B cell (primary cell): ENCODE measurements around the gene C16orf54. TPM values are rescaled to one million over a fixed set of nuclear protein-coding genes. Genes with fewer than 3 reads are reported as not detected.

Experiments
- ATAC-seq: fragments of 200-7000 bp; cut with Tn5 transposase; one replicate; pipeline ENCODE4 v1.10.0; 2021; ENCODE audit warnings: low read depth, mild to moderate bottlenecking, moderate number of reproducible peaks, moderate library complexity
- CTCF ChIA-PET: fragments of 350-600 bp; sonication (Branson Sonifier 250); formaldehyde crosslinking; loops from one replicate; lab custom pipeline; 2021; ENCODE audit warnings: antibody characterized with exemption, inconsistent platforms; lab: Charles Lee
- POLR2A ChIA-PET: fragments of 350-600 bp; sonication (Branson Sonifier 250); formaldehyde crosslinking; loops from one replicate; lab custom pipeline; 2021; ENCODE audit warnings: antibody characterized with exemption; lab: Charles Lee
- DNase-seq: peaks from one replicate; pipeline ENCODE4 v3.0.0; 2013
- H2AFZ ChIP-seq: 2 replicates; pipeline ENCODE4 v1.6.1; 2012; ENCODE audit warnings: mild to moderate bottlenecking, low read depth, low read length; ENCODE audit not compliant: insufficient read depth, poor library complexity, severe bottlenecking
- H3K27ac ChIP-seq, 2 donors: 1 replicate in 1 of 2; 2 replicates in 1 of 2; pipeline ENCODE4 v1.5.1; 2012 to 2013; ENCODE audit warnings: low read length in 2 of 2, mild to moderate bottlenecking in 2 of 2, moderate library complexity in 1 of 2
- H3K27me3 ChIP-seq, 4 experiments: fragments of 200-600 bp in 1 of 4; sonication (generic) in 1 of 4; replicated peaks in 1 of 4; 1 replicate in 2 of 4; 2 replicates in 2 of 4; pipeline versions ENCODE4 v1.6.1 to v1.7.0; 2013 to 2016; ENCODE audit warnings: low read length in 3 of 4, mild to moderate bottlenecking in 2 of 4, mixed read lengths in 1 of 4, moderate library complexity in 1 of 4; ENCODE audit not compliant: insufficient read depth in 4 of 4, control insufficient read depth in 3 of 4; ENCODE audit errors: control extremely low read depth in 1 of 4
- H3K36me3 ChIP-seq, 2 experiments: replicated peaks in 1 of 2; 1 replicate in 1 of 2; 2 replicates in 1 of 2; pipeline versions ENCODE4 v1.6.1 to v1.7.1; 2013; ENCODE audit warnings: low read length in 1 of 2; ENCODE audit not compliant: insufficient read depth in 2 of 2, control insufficient read depth in 1 of 2; ENCODE audit errors: control extremely low read depth in 1 of 2, extremely low read depth in 1 of 2
- H3K4me1 ChIP-seq, 2 donors: fragments of 200-600 bp in 1 of 2; sonication (generic) in 1 of 2; 1 replicate in 1 of 2; 2 replicates in 1 of 2; pipeline versions ENCODE4 v1.5.1 to v1.6.1; 2013 to 2017; ENCODE audit warnings: low read length in 2 of 2; ENCODE audit not compliant: control insufficient read depth in 2 of 2, insufficient read depth in 2 of 2
- H3K4me2 ChIP-seq: replicated peaks from 2 replicates; pipeline ENCODE3; 2012; ENCODE audit warnings: mild to moderate bottlenecking, low read depth, low read length; ENCODE audit not compliant: poor library complexity, severe bottlenecking
- H3K4me3 ChIP-seq, 5 experiments: fragments of 200-600 bp in 1 of 5; sonication (generic) in 1 of 5; 1 replicate in 3 of 5; 2 replicates in 2 of 5; pipeline versions ENCODE4 v1.5.1 to v1.7.0; 2011 to 2016; ENCODE audit warnings: low read length in 4 of 5, mild to moderate bottlenecking in 4 of 5, low read depth in 2 of 5, control low read depth in 1 of 5, moderate library complexity in 1 of 5; ENCODE audit not compliant: insufficient read depth in 1 of 5; ENCODE audit errors: control extremely low read depth in 1 of 5, extremely low read depth in 1 of 5
- H3K79me2 ChIP-seq: fragments of 200-600 bp; sonication (generic); one replicate; pipeline ENCODE4 v1.6.0; 2016; ENCODE audit warnings: low read length; ENCODE audit not compliant: control insufficient read depth, insufficient read depth
- H3K9ac ChIP-seq: fragments of 200-600 bp; sonication (generic); 2 replicates; pipeline ENCODE4 v1.6.1; 2017; ENCODE audit warnings: mild to moderate bottlenecking, low read length, moderate library complexity
- H3K9me3 ChIP-seq, 3 donors: one replicate each; pipeline versions ENCODE4 v1.6.1 to v1.7.1; 2013; ENCODE audit warnings: low read length in 2 of 3; ENCODE audit not compliant: control insufficient read depth in 2 of 3, insufficient read depth in 1 of 3; ENCODE audit errors: control extremely low read depth in 1 of 3
- H4K20me1 ChIP-seq: 2 replicates; pipeline ENCODE4 v1.6.0; 2012; ENCODE audit warnings: mild to moderate bottlenecking, low read length; ENCODE audit not compliant: insufficient read depth, control insufficient read depth, poor library complexity, severe bottlenecking
- H3K27ac Mint-ChIP-seq: one replicate; pipeline ENCODE4 v1.8.0; 2021; ENCODE audit warnings: mixed read lengths
- H3K27me3 Mint-ChIP-seq: one replicate; pipeline ENCODE4 v1.8.0; 2021; ENCODE audit warnings: mixed read lengths
- H3K4me1 Mint-ChIP-seq: one replicate; pipeline ENCODE4 v1.8.0; 2021; ENCODE audit warnings: mixed read lengths
- H3K4me3 Mint-ChIP-seq: one replicate; pipeline ENCODE4 v1.8.0; 2021; ENCODE audit warnings: mixed read lengths
- H3K9me3 Mint-ChIP-seq: one replicate; pipeline ENCODE4 v1.8.0; 2022; ENCODE audit warnings: mixed read lengths; ENCODE audit not compliant: insufficient read depth
- EZH2 ChIP-seq: IDR thresholded peaks from 2 replicates; pipeline ENCODE4 v1.6.1; 2012; ENCODE audit warnings: borderline replicate concordance, low read depth, mild to moderate bottlenecking, moderate library complexity, low read length; ENCODE audit not compliant: insufficient read depth, poor library complexity, severe bottlenecking
- WGBS: methylation state at CpG from one replicate; pipeline ENCODE4 v1.1.5; 2013; ENCODE audit warnings: missing lambda C conversion rate; ENCODE audit not compliant: insufficient coverage; 5-methylcytosine and 5-hydroxymethylcytosine counted together
- intact Hi-C: fragments of 100-400 bp; cut with micrococcal nuclease; formaldehyde crosslinking; loops from one replicate; pipeline ENCODE4 v1.10.0; 2022
- polyA plus RNA-seq: library from polyadenylated mRNA; depleted of rRNA; stranded (reverse); fragments of >200 nt; gene quantifications from 2 replicates; pipeline ENCODE4 v1.2.3, GENCODE V29; 2012
- total RNA-seq, 2 donors: library from RNA; stranded (reverse); fragments of 120-200 nt in 1 of 2; gene quantifications; 1 replicate in 1 of 2; 2 replicates in 1 of 2; pipeline versions ENCODE4 v1.2.3 to v1.2.4, GENCODE V29; 2013 to 2022
- TF ChIP-seq, protein P1 (sequence below): fragments of 200-600 bp; IDR thresholded peaks from one replicate; pipeline ENCODE4 v1.8.0; 2022; ENCODE audit warnings: antibody characterized with exemption, mild to moderate bottlenecking

C16orf54 gene
- total and polyA plus RNA-seq, 2 donors (not counting 1 experiment from before 2014, with no cell fraction given): 44.0 to 68.3 TPM

DNA sequence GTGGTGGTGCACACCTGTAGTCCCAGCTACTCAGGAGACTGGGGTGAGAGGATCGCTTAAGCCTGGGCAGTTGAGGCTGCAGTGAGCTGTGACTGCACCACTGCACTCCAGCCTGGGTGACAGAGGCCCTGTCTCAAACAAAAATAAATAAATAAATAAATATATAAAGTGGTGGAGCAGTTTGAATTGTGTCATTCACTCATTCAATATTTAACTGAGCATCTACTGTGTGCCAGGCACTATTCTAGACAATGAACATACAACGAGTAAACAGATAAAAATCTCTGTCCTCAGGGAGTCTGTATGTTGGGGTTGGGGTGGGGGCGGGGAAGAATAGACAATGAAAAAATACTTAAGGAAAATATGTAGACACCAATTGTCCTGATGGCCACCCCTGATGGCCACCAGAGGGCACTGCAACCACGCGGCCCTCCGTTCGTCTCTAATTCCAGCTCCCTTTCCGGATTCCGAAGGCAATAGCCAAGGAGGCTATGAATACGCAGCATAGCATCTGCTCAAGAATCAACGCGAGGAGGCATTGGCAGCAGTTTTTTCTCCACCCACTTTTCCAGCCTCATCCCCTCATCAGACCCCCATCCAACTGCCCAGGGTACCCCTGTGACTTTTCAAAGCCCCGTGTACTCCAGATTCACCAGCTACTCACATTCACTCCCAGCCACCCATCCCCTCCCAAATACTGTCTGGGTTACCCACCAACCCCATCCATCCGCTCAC is 45.4 kb downstream of the C16orf54 start:
- H3K4me1 ChIP-seq: peaks cover 24 to 33% of the 10 kb centered on the region in 2 donors
- no peak overlapping the region for H3K4me3 ChIP-seq
- Mint-ChIP-seq H3K4me3 (peak overlapping the region; percentile 60), H3K4me1 (peaks cover 30% of the 10 kb centered on the region), H3K9me3 (peaks cover 3% of the 10 kb centered on the region), H3K27ac (peak overlapping the region; percentile 82), H3K27me3 (no peaks in the 10 kb centered on the region)
- DNase-seq: peak; percentile 80
- peak; percentile 16 for ATAC-seq
- no peaks in the 10 kb centered on the region for H3K79me2 ChIP-seq
- no peaks in the 10 kb centered on the region for H3K27me3 ChIP-seq
- POLR2A ChIA-PET: interaction anchor here (0.6 to 2.8 kb wide), 10 partner anchors 45 to 485 kb away, joined by 3 to 18 read pairs (median 6); partner anchors contain the start of genes C16orf54, KIF22 and PAGR1
- H3K27ac ChIP-seq: no peak overlapping the region
- 26% methylated on average over 11 of the region's 14 CpGs for WGBS
- H2AFZ ChIP-seq: no peak overlapping the region
- intact Hi-C loops: loop anchor here (1.0 to 5.0 kb wide), 8 partner anchors 10 to 320 kb away; partner anchors contain the start of genes C16orf54, KCTD13 and MAZ
- peaks cover 0 to 38% (median 10%) of the 10 kb centered on the region in 3 donors for H3K9me3 ChIP-seq
- H3K9ac ChIP-seq: no peak overlapping the region
- H3K4me2 ChIP-seq: peak overlapping the region; percentile 83
- H4K20me1 ChIP-seq: no peaks in the 10 kb centered on the region
- no peaks in the 10 kb centered on the region for H3K36me3 ChIP-seq
- TF ChIP-seq, protein P1, sequence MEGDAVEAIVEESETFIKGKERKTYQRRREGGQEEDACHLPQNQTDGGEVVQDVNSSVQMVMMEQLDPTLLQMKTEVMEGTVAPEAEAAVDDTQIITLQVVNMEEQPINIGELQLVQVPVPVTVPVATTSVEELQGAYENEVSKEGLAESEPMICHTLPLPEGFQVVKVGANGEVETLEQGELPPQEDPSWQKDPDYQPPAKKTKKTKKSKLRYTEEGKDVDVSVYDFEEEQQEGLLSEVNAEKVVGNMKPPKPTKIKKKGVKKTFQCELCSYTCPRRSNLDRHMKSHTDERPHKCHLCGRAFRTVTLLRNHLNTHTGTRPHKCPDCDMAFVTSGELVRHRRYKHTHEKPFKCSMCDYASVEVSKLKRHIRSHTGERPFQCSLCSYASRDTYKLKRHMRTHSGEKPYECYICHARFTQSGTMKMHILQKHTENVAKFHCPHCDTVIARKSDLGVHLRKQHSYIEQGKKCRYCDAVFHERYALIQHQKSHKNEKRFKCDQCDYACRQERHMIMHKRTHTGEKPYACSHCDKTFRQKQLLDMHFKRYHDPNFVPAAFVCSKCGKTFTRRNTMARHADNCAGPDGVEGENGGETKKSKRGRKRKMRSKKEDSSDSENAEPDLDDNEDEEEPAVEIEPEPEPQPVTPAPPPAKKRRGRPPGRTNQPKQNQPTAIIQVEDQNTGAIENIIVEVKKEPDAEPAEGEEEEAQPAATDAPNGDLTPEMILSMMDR: peak; percentile 84
- no peak for TF ChIP-seq EZH2
- CTCF ChIA-PET: interaction anchor here (0.5 to 6.1 kb wide), 41 partner anchors 10 to 331 kb away, joined by 3 to 100 read pairs (median 4); partner anchors contain the start of genes C16orf54, C16orf92, KCTD13 and KIF22
